ENCODE measurements around the gene TTN. TPM values are rescaled to one million over a fixed set of nuclear protein-coding genes. Genes with fewer than 3 reads are reported as not detected.

The TTN gene
- total and polyA plus RNA-seq, 2 of the 8 experiments (the other 6 are each of a cell fraction or from before 2014, with no cell fraction given): 0.30 to 9.7 TPM

- no peak for TF ChIP-seq ZNF274 (IDR thresholded peaks at IDR 0.05; ENCODE audit: borderline replicate concordance, extremely low read depth, low read length)
- TF ChIP-seq POU5F1 (IDR thresholded peaks at IDR 0.05; ENCODE audit: low read depth, low read length): no peak
- no peak for TF ChIP-seq USF2 (IDR thresholded peaks at IDR 0.05; ENCODE audit: low read length)
- TF ChIP-seq HDAC6 (IDR thresholded peaks at IDR 0.05; ENCODE audit: low read depth, low read length): no peak
- TF ChIP-seq ASH2L (IDR thresholded peaks at IDR 0.05; ENCODE audit: low read length): no peak
Observed at GRCh38 chr2:178542161-178542560, 265.1 kb downstream of the TTN start (continued).

Data from H1 (cell line).